ENCODE results near the gene HAGHL.
"Not testable (repeated sequence)": the region's sequence is repeated elsewhere in the genome, so short reads cannot be mapped to it uniquely, and the experiment has no call there.

Gene HAGHL

GRCh38 chr16:689175-689897 lies 37.6 kb upstream of the HAGHL start:
- peak; percentile 76; the same call in 1 of the 2 replicates for TF ChIP-seq HIC1 (tag by site-specific recombination; IDR thresholded peaks at IDR 0.05)
- TF ChIP-seq BCL11A (tag by site-specific recombination; IDR thresholded peaks at IDR 0.05; ENCODE audit: low read depth) = peak; percentile 91; the same call in 1 of the 2 replicates
- TF ChIP-seq BCL11B (tag by site-specific recombination; IDR thresholded peaks at IDR 0.05; ENCODE audit: low read depth) = peak; percentile 99
- no peak for TF ChIP-seq ZNF248 (tag by site-specific recombination; IDR thresholded peaks at IDR 0.05)
- TF ChIP-seq ZFHX2 (tag by site-specific recombination; conservative IDR thresholded peaks at IDR 0.05) = no peak
- TF ChIP-seq ZNF280D (tag by site-specific recombination; IDR thresholded peaks at IDR 0.05) = no peak
- no peak for TF ChIP-seq ZNF433 (tag by site-specific recombination; IDR thresholded peaks at IDR 0.05; ENCODE audit: low read depth)
- TF ChIP-seq OVOL3 (tag by site-specific recombination; IDR thresholded peaks at IDR 0.05) = no peak
- TF ChIP-seq HOXA7 (CRISPR knock-in tag; IDR thresholded peaks at IDR 0.05; ENCODE audit: borderline replicate concordance) = no peak
- no peak for TF ChIP-seq ZNF488 (tag by site-specific recombination; IDR thresholded peaks at IDR 0.05)
- peak; percentile 34; the same call in 1 of the 2 replicates for TF ChIP-seq ZNF660 (tag by site-specific recombination; IDR thresholded peaks at IDR 0.05)
- Histone ChIP-seq H3K4me3 (ENCODE audit: low read depth, low read length) (peak overlapping the region; percentile 87), H3K9me3 (ENCODE audit: control insufficient read depth, insufficient read depth, low read depth, low read length) (no peaks in the 10 kb centered on the region), H3K4me1 (ENCODE audit: control insufficient read depth, insufficient read depth, low read length) (no peaks in the 10 kb centered on the region), H3K36me3 (ENCODE audit: control insufficient read depth in 2 of 2, insufficient read depth in 1 of 2, low read length in 2 of 2) (peaks cover 0 to 43% of the 10 kb centered on the region in 2 experiments; a peak in 1 of 3 replicates), H3K27ac (ENCODE audit: extremely low read depth, low read depth, low read length) (peak overlapping the region; percentile 73)
- POLR2A ChIA-PET = interaction anchor here (0.6 to 2.9 kb wide), 13 partner anchors 8 to 337 kb away, joined by 3 to 20 read pairs (median 5); partner anchors contain the start of genes ANTKMT, AXIN1, CHTF18 and RHBDL1
- CTCF ChIA-PET = interaction anchor here (0.7 to 1.6 kb wide), 2 partner anchors 21 to 23 kb away, joined by 4 to 5 read pairs; no protein-coding TSS in a partner anchor

GRCh38 chr16:691242-691641 lies 35.7 kb upstream of the HAGHL start:
- peak; percentile 33; the same call in 1 of the 2 replicates for TF ChIP-seq SCRT2 (tag by site-specific recombination; IDR thresholded peaks at IDR 0.05)
- H3K27ac ChIP-seq (ENCODE audit: extremely low read depth, low read depth, low read length); H3K4me1 ChIP-seq (ENCODE audit: control insufficient read depth, insufficient read depth, low read length); H3K9me3 ChIP-seq (ENCODE audit: control insufficient read depth, insufficient read depth, low read depth, low read length); POLR2A ChIA-PET; CTCF ChIA-PET; H3K4me3 ChIP-seq (ENCODE audit: low read depth, low read length): not testable (repeated sequence)
- H3K36me3 ChIP-seq (ENCODE audit: control insufficient read depth in 2 of 2, insufficient read depth in 1 of 2, low read length in 2 of 2) = peaks cover 0 to 29% of the 10 kb centered on the region in 2 experiments; a peak in 1 of 3 replicates

- POLR2A ChIA-PET = interaction anchor here (0.8 kb wide), 1 partner anchor 56 kb away, joined by 3 read pairs; the partner anchor contains the start of gene METTL26
- peak; percentile 87 for TF ChIP-seq PRDM1 (tag by site-specific recombination; IDR thresholded peaks at IDR 0.05)
- peak; percentile 97 for TF ChIP-seq ZNF596 (tag by site-specific recombination; IDR thresholded peaks at IDR 0.05)
- 0 out of 2 replicates have a peak, but pooled peaks have one; percentile 23 for TF ChIP-seq IKZF3 (tag by site-specific recombination; IDR thresholded peaks at IDR 0.05)
- TF ChIP-seq ELK4 (IDR thresholded peaks at IDR 0.05; ENCODE audit: borderline replicate concordance, low read depth, low read length) = no peak
- 0 out of 2 replicates have a peak, but pooled peaks have one; percentile 13 for TF ChIP-seq KLF1 (tag by site-specific recombination; IDR thresholded peaks at IDR 0.05)
- TF ChIP-seq ZNF558 (tag by site-specific recombination; IDR thresholded peaks at IDR 0.05) = no peak
- TF ChIP-seq ZNF366 (tag by site-specific recombination; conservative IDR thresholded peaks at IDR 0.05) = 0 out of 2 replicates have a peak, but pooled peaks have one; percentile 22
- 0 out of 2 replicates have a peak, but pooled peaks have one; percentile 36 for TF ChIP-seq SCRT2 (tag by site-specific recombination; IDR thresholded peaks at IDR 0.05)
Measured at GRCh38 chr16:692356-693108, 34.4 kb upstream of the HAGHL start.

More at GRCh38 chr16:692356-693108, 34.4 kb upstream of the HAGHL start:
- CTCF ChIA-PET = interaction anchor here (0.8 kb wide), 1 partner anchor 22 kb away, joined by 3 read pairs; no protein-coding TSS in a partner anchor
- no peaks in the 10 kb centered on the region for H3K9me3 ChIP-seq (ENCODE audit: control insufficient read depth, insufficient read depth, low read depth, low read length)
- H3K4me3 ChIP-seq (ENCODE audit: low read depth, low read length) = no peak overlapping the region
- peaks cover 0 to 16% of the 10 kb centered on the region in 2 experiments; a peak in 1 of 3 replicates for H3K36me3 ChIP-seq (ENCODE audit: control insufficient read depth in 2 of 2, insufficient read depth in 1 of 2, low read length in 2 of 2)
- no peaks in the 10 kb centered on the region for H3K4me1 ChIP-seq (ENCODE audit: control insufficient read depth, insufficient read depth, low read length)
- H3K27ac ChIP-seq (ENCODE audit: extremely low read depth, low read depth, low read length) = no peak overlapping the region

All from HEK293 (cell line).